B cell (primary cell): ENCODE measurements around the gene AIG1. TPM values are rescaled to one million over a fixed set of nuclear protein-coding genes. Genes with fewer than 3 reads are reported as not detected.

Source experiments
- ATAC-seq: fragments of 200-7000 bp; cut with Tn5 transposase; one replicate; pipeline ENCODE4 v1.10.0; 2021; ENCODE audit warnings: low read depth, mild to moderate bottlenecking, moderate number of reproducible peaks, moderate library complexity
- CTCF ChIA-PET: fragments of 350-600 bp; sonication (Branson Sonifier 250); formaldehyde crosslinking; loops from one replicate; lab custom pipeline; 2021; ENCODE audit warnings: antibody characterized with exemption, inconsistent platforms; lab: Charles Lee
- POLR2A ChIA-PET: fragments of 350-600 bp; sonication (Branson Sonifier 250); formaldehyde crosslinking; loops from one replicate; lab custom pipeline; 2021; ENCODE audit warnings: antibody characterized with exemption; lab: Charles Lee
- DNase-seq: peaks from one replicate; pipeline ENCODE4 v3.0.0; 2013
- H2AFZ ChIP-seq: 2 replicates; pipeline ENCODE4 v1.6.1; 2012; ENCODE audit warnings: mild to moderate bottlenecking, low read depth, low read length; ENCODE audit not compliant: insufficient read depth, poor library complexity, severe bottlenecking
- H3K27ac ChIP-seq, 2 donors: 1 replicate in 1 of 2; 2 replicates in 1 of 2; pipeline ENCODE4 v1.5.1; 2012 to 2013; ENCODE audit warnings: low read length in 2 of 2, mild to moderate bottlenecking in 2 of 2, moderate library complexity in 1 of 2
- H3K27me3 ChIP-seq, 4 experiments: fragments of 200-600 bp in 1 of 4; sonication (generic) in 1 of 4; replicated peaks in 1 of 4; 1 replicate in 2 of 4; 2 replicates in 2 of 4; pipeline versions ENCODE4 v1.6.1 to v1.7.0; 2013 to 2016; ENCODE audit warnings: low read length in 3 of 4, mild to moderate bottlenecking in 2 of 4, mixed read lengths in 1 of 4, moderate library complexity in 1 of 4; ENCODE audit not compliant: insufficient read depth in 4 of 4, control insufficient read depth in 3 of 4; ENCODE audit errors: control extremely low read depth in 1 of 4
- H3K36me3 ChIP-seq, 2 experiments: replicated peaks in 1 of 2; 1 replicate in 1 of 2; 2 replicates in 1 of 2; pipeline versions ENCODE4 v1.6.1 to v1.7.1; 2013; ENCODE audit warnings: low read length in 1 of 2; ENCODE audit not compliant: insufficient read depth in 2 of 2, control insufficient read depth in 1 of 2; ENCODE audit errors: control extremely low read depth in 1 of 2, extremely low read depth in 1 of 2
- H3K4me1 ChIP-seq, 2 donors: fragments of 200-600 bp in 1 of 2; sonication (generic) in 1 of 2; 1 replicate in 1 of 2; 2 replicates in 1 of 2; pipeline versions ENCODE4 v1.5.1 to v1.6.1; 2013 to 2017; ENCODE audit warnings: low read length in 2 of 2; ENCODE audit not compliant: control insufficient read depth in 2 of 2, insufficient read depth in 2 of 2
- H3K4me2 ChIP-seq: replicated peaks from 2 replicates; pipeline ENCODE3; 2012; ENCODE audit warnings: mild to moderate bottlenecking, low read depth, low read length; ENCODE audit not compliant: poor library complexity, severe bottlenecking
- H3K4me3 ChIP-seq, 5 experiments: fragments of 200-600 bp in 1 of 5; sonication (generic) in 1 of 5; 1 replicate in 3 of 5; 2 replicates in 2 of 5; pipeline versions ENCODE4 v1.5.1 to v1.7.0; 2011 to 2016; ENCODE audit warnings: low read length in 4 of 5, mild to moderate bottlenecking in 4 of 5, low read depth in 2 of 5, control low read depth in 1 of 5, moderate library complexity in 1 of 5; ENCODE audit not compliant: insufficient read depth in 1 of 5; ENCODE audit errors: control extremely low read depth in 1 of 5, extremely low read depth in 1 of 5
- H3K79me2 ChIP-seq: fragments of 200-600 bp; sonication (generic); one replicate; pipeline ENCODE4 v1.6.0; 2016; ENCODE audit warnings: low read length; ENCODE audit not compliant: control insufficient read depth, insufficient read depth
- H3K9ac ChIP-seq: fragments of 200-600 bp; sonication (generic); 2 replicates; pipeline ENCODE4 v1.6.1; 2017; ENCODE audit warnings: mild to moderate bottlenecking, low read length, moderate library complexity
- H3K9me3 ChIP-seq, 3 donors: one replicate each; pipeline versions ENCODE4 v1.6.1 to v1.7.1; 2013; ENCODE audit warnings: low read length in 2 of 3; ENCODE audit not compliant: control insufficient read depth in 2 of 3, insufficient read depth in 1 of 3; ENCODE audit errors: control extremely low read depth in 1 of 3
- H4K20me1 ChIP-seq: 2 replicates; pipeline ENCODE4 v1.6.0; 2012; ENCODE audit warnings: mild to moderate bottlenecking, low read length; ENCODE audit not compliant: insufficient read depth, control insufficient read depth, poor library complexity, severe bottlenecking
- H3K27ac Mint-ChIP-seq: one replicate; pipeline ENCODE4 v1.8.0; 2021; ENCODE audit warnings: mixed read lengths
- H3K27me3 Mint-ChIP-seq: one replicate; pipeline ENCODE4 v1.8.0; 2021; ENCODE audit warnings: mixed read lengths
- H3K4me1 Mint-ChIP-seq: one replicate; pipeline ENCODE4 v1.8.0; 2021; ENCODE audit warnings: mixed read lengths
- H3K4me3 Mint-ChIP-seq: one replicate; pipeline ENCODE4 v1.8.0; 2021; ENCODE audit warnings: mixed read lengths
- H3K9me3 Mint-ChIP-seq: one replicate; pipeline ENCODE4 v1.8.0; 2022; ENCODE audit warnings: mixed read lengths; ENCODE audit not compliant: insufficient read depth
- CTCF ChIP-seq: fragments of 200-600 bp; IDR thresholded peaks from one replicate; pipeline ENCODE4 v1.8.0; 2022; ENCODE audit warnings: antibody characterized with exemption, mild to moderate bottlenecking
- EZH2 ChIP-seq: IDR thresholded peaks from 2 replicates; pipeline ENCODE4 v1.6.1; 2012; ENCODE audit warnings: borderline replicate concordance, low read depth, mild to moderate bottlenecking, moderate library complexity, low read length; ENCODE audit not compliant: insufficient read depth, poor library complexity, severe bottlenecking
- WGBS: methylation state at CpG from one replicate; pipeline ENCODE4 v1.1.5; 2013; ENCODE audit warnings: missing lambda C conversion rate; ENCODE audit not compliant: insufficient coverage; 5-methylcytosine and 5-hydroxymethylcytosine counted together
- intact Hi-C: fragments of 100-400 bp; cut with micrococcal nuclease; formaldehyde crosslinking; loops from one replicate; pipeline ENCODE4 v1.10.0; 2022
- polyA plus RNA-seq: library from polyadenylated mRNA; depleted of rRNA; stranded (reverse); fragments of >200 nt; gene quantifications from 2 replicates; pipeline ENCODE4 v1.2.3, GENCODE V29; 2012
- total RNA-seq, 2 donors: library from RNA; stranded (reverse); fragments of 120-200 nt in 1 of 2; gene quantifications; 1 replicate in 1 of 2; 2 replicates in 1 of 2; pipeline versions ENCODE4 v1.2.3 to v1.2.4, GENCODE V29; 2013 to 2022

The AIG1 gene
- total and polyA plus RNA-seq, 2 donors (not counting 1 experiment from before 2014, with no cell fraction given), result 7.0 to 9.0 TPM

GRCh38 chr6:143192766-143193165 is 132.1 kb downstream of the AIG1 start:
- no peak overlapping the region for H3K9ac ChIP-seq
- H3K36me3 ChIP-seq, result no peaks in the 10 kb centered on the region
- no peak overlapping the region for H3K4me3 ChIP-seq
- H4K20me1 ChIP-seq, result no peaks in the 10 kb centered on the region
- H3K4me1 ChIP-seq, result no peaks in the 10 kb centered on the region
- no peaks in the 10 kb centered on the region for H3K27me3 Mint-ChIP-seq
- H3K27ac Mint-ChIP-seq, result no peak overlapping the region
- no peaks in the 10 kb centered on the region for H3K9me3 ChIP-seq
- CTCF ChIA-PET, result no interaction called here
- DNase-seq (no peak), ATAC-seq (no peak)
- H3K4me3 Mint-ChIP-seq, result no peak overlapping the region
- no peaks in the 10 kb centered on the region for H3K9me3 Mint-ChIP-seq
- H3K27me3 ChIP-seq, result no peaks in the 10 kb centered on the region
- H2AFZ ChIP-seq, result no peak overlapping the region
- POLR2A ChIA-PET, result no interaction called here
- no peak for TF ChIP-seq CTCF
- no peak for TF ChIP-seq EZH2
- no peaks in the 10 kb centered on the region for H3K79me2 ChIP-seq
- H3K4me2 ChIP-seq, result no peak overlapping the region
- no peak overlapping the region for H3K27ac ChIP-seq
- no peaks in the 10 kb centered on the region for H3K4me1 Mint-ChIP-seq
- intact Hi-C loops, result no loop called here

GRCh38 chr6:143193571-143194094 is 132.9 kb downstream of the AIG1 start:
- H3K36me3 ChIP-seq, result no peaks in the 10 kb centered on the region

More at GRCh38 chr6:143193571-143194094, 132.9 kb downstream of the AIG1 start:
- no peak overlapping the region for H2AFZ ChIP-seq
- WGBS, result no CpG with 5 or more reads among the region's 1 CpG
- H3K4me1 ChIP-seq, result no peaks in the 10 kb centered on the region
- H4K20me1 ChIP-seq, result no peaks in the 10 kb centered on the region
- no peak overlapping the region for H3K9ac ChIP-seq
- H3K4me1 Mint-ChIP-seq, result no peaks in the 10 kb centered on the region
- no peaks in the 10 kb centered on the region for H3K9me3 Mint-ChIP-seq
- POLR2A ChIA-PET, result no interaction called here
- H3K27ac ChIP-seq, result no peak overlapping the region
- H3K4me2 ChIP-seq, result no peak overlapping the region
- TF ChIP-seq CTCF (no peak), EZH2 (no peak)
- no peaks in the 10 kb centered on the region for H3K79me2 ChIP-seq
- H3K4me3 Mint-ChIP-seq, result no peak overlapping the region
- no peak overlapping the region for H3K27ac Mint-ChIP-seq
- H3K4me3 ChIP-seq, result no peak overlapping the region
- CTCF ChIA-PET, result no interaction called here
- no peaks in the 10 kb centered on the region for H3K9me3 ChIP-seq
- DNase-seq (no peak), ATAC-seq (no peak)
- intact Hi-C loops, result no loop called here
- H3K27me3 ChIP-seq, result no peaks in the 10 kb centered on the region
- no peaks in the 10 kb centered on the region for H3K27me3 Mint-ChIP-seq
